Esophagus muscularis mucosa (tissue), 3 donors: Measurements from ENCODE around the gene PLA1A.

Source experiments
- POLR2A ChIP-seq: fragments of 450-650 bp; IDR thresholded peaks from one replicate; pipeline ENCODE4 v1.6.1; 2017; ENCODE audit warnings: antibody characterized with exemption, moderate library complexity, mild to moderate bottlenecking, low read depth
- TF ChIP-seq, protein P1 (sequence below), 3 experiments: fragments of 200-600 bp in 2 of 3; fragments of 450-650 bp in 1 of 3; sonication (generic) in 2 of 3; IDR thresholded peaks; one replicate each; pipeline ENCODE4 v1.5.1; 2017 to 2019; ENCODE audit warnings: antibody characterized with exemption in 3 of 3, mild to moderate bottlenecking in 2 of 3, moderate library complexity in 1 of 3

- TF ChIP-seq, protein P1, sequence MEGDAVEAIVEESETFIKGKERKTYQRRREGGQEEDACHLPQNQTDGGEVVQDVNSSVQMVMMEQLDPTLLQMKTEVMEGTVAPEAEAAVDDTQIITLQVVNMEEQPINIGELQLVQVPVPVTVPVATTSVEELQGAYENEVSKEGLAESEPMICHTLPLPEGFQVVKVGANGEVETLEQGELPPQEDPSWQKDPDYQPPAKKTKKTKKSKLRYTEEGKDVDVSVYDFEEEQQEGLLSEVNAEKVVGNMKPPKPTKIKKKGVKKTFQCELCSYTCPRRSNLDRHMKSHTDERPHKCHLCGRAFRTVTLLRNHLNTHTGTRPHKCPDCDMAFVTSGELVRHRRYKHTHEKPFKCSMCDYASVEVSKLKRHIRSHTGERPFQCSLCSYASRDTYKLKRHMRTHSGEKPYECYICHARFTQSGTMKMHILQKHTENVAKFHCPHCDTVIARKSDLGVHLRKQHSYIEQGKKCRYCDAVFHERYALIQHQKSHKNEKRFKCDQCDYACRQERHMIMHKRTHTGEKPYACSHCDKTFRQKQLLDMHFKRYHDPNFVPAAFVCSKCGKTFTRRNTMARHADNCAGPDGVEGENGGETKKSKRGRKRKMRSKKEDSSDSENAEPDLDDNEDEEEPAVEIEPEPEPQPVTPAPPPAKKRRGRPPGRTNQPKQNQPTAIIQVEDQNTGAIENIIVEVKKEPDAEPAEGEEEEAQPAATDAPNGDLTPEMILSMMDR (IDR thresholded peaks at IDR 0.05), result no peak
- TF ChIP-seq POLR2A, result no peak
Measured at GRCh38 chr3:119570229-119570628, 27.5 kb upstream of the PLA1A start.
